ENCODE results near the gene KCNAB2.

DNA sequence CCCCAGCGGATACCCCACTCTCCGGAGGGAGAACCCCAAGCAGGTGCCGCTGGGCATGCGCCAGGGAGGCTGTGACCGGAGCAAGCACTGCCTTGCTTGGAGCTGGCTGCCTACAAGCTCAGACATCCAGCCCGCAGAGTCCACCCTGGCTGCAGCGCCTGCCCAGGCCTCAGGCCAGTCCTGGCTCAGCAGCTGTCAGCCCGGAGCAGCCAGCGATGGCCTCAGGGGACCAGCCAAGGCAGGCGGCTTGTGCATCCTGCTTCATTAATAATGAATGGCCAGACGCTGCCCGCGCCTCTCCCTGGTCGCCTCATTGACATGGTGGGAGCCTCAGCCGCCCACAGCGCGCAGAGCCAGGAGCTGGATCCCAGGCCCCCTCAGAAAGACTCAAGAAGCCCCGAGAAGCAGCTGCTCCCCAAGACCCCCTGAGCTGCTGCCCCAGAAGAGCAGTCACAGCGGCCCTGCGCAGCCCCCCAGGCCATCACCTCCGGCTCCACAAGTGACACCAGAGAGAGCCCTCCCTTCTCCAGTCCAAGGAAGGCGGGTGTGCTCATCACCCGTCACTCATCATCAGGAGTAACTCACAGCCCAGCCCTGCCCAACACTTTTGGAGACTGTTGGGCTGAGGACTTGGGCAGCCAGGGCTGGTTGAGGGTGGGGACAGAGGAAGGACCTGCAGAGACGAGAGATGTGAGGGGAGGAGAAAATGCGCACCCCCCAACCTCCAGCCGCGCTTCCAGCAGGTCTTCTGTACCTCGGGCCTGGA is 19.6 kb downstream of the KCNAB2 start:
- TF ChIP-seq, protein P1, sequence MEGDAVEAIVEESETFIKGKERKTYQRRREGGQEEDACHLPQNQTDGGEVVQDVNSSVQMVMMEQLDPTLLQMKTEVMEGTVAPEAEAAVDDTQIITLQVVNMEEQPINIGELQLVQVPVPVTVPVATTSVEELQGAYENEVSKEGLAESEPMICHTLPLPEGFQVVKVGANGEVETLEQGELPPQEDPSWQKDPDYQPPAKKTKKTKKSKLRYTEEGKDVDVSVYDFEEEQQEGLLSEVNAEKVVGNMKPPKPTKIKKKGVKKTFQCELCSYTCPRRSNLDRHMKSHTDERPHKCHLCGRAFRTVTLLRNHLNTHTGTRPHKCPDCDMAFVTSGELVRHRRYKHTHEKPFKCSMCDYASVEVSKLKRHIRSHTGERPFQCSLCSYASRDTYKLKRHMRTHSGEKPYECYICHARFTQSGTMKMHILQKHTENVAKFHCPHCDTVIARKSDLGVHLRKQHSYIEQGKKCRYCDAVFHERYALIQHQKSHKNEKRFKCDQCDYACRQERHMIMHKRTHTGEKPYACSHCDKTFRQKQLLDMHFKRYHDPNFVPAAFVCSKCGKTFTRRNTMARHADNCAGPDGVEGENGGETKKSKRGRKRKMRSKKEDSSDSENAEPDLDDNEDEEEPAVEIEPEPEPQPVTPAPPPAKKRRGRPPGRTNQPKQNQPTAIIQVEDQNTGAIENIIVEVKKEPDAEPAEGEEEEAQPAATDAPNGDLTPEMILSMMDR (IDR thresholded peaks at IDR 0.05; ENCODE audit: low read length): no peak
- no peak for TF ChIP-seq EZH2 (optimal IDR thresholded peaks at IDR 0.05; ENCODE audit: low read depth, low read length)
- TF ChIP-seq EZH2phosphoT487 (IDR thresholded peaks at IDR 0.05; ENCODE audit: low read length): no peak

Measured in MM.1S (cell line).